NCI-H226 (cell line): ENCODE data around the gene ABCA7.
A peak's percentile ranks its signal among the peaks of the same experiment; 100 is the strongest.

Experiments
- DNase-seq: peaks from one replicate; pipeline ENCODE4 v3.0.0-alpha.2; 2015

ABCA7 gene

DNA sequence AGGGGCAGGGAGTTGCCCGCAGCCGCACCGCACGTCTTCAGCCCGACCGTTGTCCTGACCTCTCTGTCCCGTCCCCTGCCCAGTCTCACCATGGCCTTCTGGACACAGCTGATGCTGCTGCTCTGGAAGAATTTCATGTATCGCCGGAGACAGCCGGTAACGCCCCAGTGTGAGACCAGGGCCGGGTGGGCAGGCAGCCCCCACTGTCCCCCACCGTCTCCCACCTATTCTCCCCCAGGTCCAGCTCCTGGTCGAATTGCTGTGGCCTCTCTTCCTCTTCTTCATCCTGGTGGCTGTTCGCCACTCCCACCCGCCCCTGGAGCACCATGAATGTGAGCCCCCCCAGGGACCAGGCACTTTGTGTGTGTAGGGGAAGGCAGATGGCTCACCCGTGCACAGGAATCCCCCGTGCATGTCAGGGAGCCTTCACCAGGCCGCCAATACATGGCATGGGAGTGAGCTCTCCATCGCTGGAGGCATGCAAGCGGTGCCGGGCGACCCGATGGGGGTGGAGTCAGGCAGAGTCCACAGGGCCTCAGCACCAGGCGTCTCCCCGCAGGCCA lies 1.4 kb downstream of the ABCA7 start:
- no peak for DNase-seq

DNA sequence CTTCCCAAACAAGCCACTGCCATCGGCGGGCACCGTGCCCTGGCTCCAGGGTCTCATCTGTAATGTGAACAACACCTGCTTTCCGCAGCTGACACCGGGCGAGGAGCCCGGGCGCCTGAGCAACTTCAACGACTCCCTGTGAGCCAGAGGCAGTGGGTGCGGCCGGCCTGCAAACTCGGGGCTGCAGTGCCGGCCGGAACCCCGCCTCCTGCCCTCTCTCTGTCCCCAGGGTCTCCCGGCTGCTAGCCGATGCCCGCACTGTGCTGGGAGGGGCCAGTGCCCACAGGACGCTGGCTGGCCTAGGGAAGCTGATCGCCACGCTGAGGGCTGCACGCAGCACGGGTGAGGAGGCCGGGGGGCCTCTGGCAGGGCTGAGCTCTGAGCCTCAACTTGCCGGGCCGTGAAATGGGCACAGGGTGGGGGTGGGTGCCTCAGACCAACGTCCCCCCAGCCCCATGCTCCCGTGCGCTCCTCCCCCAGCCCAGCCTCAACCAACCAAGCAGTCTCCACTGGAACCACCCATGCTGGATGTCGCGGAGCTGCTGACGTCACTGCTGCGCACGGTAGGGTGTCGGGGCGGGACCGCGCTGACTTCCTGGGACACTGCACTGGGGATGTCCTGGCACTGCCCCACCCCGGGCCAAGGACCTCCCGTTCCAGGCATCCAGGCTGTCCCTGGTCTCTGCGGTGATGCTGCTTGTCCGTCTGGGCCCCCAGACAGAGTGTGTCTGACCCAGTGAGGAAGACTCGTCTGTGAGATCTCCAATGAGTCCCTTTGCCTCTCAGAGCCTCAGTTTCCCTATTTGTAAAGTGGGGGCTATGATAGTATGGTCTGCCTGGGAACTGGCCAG lies 2.2 kb downstream of the ABCA7 start:
- DNase-seq = peak; percentile 74

DNA sequence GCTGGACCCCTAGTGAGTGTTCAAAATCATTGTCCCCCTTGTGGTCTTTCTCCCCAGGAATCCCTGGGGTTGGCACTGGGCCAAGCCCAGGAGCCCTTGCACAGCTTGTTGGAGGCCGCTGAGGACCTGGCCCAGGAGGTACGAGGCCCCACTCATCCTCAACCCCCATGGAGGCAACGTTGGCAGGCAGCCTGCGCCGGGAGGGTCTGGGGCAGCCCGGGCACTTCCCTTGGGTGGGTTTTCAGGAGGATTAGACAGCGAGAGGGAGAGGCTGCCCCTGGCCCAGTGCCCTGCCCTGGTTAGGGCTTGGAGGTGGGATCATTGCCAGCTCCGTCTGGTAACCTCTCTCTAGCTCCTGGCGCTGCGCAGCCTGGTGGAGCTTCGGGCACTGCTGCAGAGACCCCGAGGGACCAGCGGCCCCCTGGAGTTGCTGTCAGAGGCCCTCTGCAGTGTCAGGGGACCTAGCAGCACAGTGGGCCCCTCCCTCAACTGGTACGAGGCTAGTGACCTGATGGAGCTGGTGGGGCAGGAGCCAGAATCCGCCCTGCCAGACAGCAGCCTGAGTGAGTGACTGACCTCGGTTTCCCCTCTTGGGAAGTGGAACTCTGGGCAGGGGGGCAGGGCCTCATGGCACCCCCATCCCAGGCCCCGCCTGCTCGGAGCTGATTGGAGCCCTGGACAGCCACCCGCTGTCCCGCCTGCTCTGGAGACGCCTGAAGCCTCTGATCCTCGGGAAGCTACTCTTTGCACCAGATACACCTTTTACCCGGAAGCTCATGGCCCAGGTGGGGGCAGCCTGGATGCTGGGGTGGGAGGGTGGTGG lies 3.0 kb downstream of the ABCA7 start:
- DNase-seq = no peak

DNA sequence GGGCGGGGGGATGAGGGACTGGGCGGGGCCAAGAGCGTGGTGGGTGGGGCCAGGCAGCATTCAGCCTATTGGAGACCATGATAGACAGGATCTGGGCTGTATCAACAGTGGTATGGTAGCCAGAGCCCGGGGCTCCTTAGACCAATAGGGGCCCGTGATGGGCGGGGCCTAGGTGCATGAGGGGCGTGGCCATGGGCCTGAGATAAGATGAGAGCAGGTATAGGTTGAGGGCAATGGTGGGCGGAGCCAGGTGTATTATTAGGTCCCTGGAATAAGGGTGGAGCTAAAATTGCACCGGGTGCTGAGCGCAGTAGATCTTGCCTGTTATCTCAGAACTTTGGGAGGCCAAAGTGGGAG lies 5.3 kb downstream of the ABCA7 start:
- peak; percentile 56 for DNase-seq

DNA sequence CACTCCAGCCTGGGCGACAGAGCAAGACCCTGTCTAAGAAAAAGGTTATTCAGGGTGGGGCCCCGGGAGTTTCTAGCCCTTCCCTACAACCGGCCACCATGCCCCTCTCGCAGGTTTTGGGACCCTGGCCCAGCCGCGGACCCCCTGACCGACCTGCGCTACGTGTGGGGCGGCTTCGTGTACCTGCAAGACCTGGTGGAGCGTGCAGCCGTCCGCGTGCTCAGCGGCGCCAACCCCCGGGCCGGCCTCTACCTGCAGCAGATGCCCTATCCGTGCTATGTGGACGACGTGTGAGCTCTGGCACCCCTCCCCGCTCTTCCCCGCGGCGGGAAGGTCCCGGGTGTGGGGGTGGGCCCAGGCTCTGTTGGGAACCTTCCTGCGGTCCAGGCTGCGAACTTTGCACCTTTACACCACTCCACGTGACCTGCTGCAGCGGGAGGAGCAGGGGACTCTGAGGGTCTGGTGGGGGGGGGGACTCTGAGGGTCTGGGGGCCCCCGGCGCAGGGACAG lies 6.3 kb downstream of the ABCA7 start:
- DNase-seq = no peak

DNA sequence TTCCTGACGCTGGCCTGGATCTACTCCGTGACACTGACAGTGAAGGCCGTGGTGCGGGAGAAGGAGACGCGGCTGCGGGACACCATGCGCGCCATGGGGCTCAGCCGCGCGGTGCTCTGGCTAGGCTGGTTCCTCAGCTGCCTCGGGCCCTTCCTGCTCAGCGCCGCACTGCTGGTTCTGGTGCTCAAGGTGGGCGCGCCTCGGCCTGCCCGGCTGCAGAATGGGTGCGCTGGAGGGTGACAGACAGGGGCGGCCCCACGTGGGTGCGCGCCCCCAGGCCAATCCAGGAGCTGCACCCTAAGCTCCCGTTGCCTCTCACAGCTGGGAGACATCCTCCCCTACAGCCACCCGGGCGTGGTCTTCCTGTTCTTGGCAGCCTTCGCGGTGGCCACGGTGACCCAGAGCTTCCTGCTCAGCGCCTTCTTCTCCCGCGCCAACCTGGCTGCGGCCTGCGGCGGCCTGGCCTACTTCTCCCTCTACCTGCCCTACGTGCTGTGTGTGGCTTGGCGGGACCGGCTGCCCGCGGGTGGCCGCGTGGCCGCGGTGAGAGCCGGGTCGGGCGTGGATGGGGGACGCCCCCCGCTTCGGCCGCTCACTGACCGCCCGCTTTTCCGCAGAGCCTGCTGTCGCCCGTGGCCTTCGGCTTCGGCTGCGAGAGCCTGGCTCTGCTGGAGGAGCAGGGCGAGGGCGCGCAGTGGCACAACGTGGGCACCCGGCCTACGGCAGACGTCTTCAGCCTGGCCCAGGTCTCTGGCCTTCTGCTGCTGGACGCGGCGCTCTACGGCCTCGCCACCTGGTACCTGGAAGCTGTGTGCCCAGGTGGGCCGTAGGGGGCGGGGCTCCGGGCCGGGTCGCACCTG lies 7.2 kb downstream of the ABCA7 start:
- DNase-seq = no peak

DNA sequence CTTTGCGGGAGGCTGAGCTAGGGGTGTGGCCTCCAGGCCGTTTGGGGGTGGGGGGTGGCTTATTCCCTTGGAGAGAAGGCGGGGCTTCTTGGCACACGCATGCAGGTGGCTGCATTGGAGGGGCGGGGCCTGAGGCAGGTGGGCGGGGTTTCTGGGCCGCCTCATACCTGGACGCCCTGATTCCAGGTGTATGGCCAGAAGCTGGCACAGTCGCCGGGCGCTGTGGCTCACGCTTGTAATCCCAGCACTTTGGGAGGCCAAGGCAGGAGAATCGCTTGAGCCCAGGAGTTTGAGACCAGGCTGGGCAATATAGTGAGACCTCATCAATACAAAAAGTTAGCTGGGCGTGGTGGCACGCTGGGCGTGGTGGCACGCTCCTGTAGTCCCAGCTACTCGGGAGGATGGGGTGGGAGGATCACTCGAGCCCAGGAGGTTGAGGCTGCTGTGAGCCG lies 7.8 kb downstream of the ABCA7 start:
- DNase-seq = no peak

DNA sequence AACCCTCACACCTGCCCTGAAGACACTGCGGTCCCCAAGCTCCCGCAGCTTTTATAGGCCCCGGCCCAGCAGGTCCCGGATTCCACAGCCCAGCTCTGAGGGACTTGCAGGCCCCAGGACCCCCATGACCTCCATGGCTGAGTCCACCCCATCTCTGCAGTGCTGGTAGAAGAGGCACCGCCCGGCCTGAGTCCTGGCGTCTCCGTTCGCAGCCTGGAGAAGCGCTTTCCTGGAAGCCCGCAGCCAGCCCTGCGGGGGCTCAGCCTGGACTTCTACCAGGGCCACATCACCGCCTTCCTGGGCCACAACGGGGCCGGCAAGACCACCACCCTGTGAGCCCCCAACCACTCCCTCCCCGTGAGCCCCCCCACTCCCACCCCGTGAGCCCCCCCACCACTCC lies 9.2 kb downstream of the ABCA7 start:
- no peak for DNase-seq

DNA sequence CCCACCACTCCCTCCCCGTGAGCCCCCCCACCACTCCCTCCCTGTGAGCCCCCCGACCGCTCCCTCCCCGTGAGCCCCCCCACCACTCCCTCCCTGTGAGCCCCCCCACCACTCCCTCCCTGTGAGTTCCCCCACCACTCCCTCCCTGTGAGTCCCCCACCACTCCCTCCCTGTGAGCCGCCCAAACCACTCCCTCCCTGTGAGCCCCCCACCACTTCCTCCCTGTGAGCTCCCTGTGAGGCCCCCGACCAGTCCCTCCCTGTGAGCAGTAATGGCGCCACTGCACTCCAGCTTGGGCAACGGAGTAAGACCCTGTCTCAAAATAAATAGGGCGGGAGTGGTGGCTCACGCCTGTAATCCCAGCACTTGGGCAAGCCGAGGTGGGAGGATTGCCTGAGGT lies 9.9 kb downstream of the ABCA7 start:
- DNase-seq = no peak

DNA sequence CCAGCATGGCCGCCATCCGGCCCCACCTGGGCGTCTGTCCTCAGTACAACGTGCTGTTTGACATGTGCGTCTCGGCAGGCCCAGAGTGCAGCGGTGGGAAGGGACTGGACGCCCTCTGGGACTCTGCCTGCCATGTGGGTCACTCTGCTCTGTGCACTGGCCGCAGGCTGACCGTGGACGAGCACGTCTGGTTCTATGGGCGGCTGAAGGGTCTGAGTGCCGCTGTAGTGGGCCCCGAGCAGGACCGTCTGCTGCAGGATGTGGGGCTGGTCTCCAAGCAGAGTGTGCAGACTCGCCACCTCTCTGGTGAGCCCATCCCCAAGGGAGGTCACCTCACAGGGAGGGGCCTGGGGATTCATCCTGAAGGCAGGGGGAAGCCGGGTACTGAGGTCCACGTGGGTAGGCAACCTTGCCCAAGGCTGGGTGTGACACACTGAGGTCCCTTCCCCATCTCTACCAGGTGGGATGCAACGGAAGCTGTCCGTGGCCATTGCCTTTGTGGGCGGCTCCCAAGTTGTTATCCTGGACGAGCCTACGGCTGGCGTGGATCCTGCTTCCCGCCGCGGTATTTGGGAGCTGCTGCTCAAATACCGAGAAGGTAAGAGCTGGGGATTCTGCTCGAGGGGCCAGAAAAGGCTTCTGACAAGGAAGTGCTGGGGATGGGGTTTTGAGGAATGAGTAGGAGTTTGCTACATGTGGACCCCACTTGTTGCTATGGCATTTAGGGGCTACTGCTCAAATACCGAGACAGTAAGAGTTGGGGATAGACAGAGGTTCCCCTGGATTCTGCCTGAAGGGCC lies 11.3 kb downstream of the ABCA7 start:
- DNase-seq = no peak

DNA sequence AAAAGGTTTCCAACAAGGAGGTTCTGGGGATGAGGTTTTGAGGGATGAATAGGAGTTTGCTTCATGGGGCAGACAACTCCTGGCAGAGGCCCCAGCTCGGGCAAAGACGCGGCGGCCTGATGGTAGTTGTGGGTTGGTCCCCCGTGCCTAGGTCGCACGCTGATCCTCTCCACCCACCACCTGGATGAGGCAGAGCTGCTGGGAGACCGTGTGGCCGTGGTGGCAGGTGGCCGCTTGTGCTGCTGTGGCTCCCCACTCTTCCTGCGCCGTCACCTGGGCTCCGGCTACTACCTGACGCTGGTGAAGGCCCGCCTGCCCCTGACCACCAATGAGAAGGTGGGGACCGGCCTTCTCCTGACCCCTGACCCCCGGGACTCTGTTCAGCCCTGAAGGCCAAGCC lies 11.9 kb downstream of the ABCA7 start:
- no peak for DNase-seq

DNA sequence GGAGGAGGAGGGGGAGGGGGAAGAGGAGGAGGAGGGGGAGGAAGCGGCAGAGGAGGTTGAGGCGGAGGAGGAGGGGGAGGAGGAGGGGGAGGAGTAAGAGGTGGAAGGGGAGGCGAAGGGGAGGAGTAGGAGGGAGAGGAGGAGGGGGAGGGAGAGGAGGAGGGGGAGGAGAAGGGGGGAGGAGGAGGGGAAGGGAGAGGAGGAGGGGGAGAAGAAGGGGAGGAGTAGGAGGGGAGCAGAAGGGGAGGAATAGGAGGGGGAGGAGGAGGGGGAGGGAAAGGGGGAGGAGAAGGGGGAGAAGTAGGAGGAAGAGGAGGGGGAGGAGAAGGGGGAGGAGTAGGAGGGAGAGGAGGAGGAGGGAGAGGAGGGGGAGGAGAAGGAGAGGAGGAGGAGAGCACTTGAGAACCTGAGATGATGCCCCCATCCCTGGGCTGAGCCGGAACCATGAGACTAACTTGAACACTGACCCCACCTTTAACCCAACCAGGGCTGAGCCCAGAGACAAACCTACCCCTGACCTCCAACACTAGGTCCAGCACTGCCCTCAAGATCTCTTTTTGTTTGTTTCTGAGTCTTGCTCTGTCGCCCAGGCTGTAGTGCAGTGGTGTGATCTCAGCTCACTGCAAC lies 12.6 kb downstream of the ABCA7 start:
- no peak for DNase-seq

DNA sequence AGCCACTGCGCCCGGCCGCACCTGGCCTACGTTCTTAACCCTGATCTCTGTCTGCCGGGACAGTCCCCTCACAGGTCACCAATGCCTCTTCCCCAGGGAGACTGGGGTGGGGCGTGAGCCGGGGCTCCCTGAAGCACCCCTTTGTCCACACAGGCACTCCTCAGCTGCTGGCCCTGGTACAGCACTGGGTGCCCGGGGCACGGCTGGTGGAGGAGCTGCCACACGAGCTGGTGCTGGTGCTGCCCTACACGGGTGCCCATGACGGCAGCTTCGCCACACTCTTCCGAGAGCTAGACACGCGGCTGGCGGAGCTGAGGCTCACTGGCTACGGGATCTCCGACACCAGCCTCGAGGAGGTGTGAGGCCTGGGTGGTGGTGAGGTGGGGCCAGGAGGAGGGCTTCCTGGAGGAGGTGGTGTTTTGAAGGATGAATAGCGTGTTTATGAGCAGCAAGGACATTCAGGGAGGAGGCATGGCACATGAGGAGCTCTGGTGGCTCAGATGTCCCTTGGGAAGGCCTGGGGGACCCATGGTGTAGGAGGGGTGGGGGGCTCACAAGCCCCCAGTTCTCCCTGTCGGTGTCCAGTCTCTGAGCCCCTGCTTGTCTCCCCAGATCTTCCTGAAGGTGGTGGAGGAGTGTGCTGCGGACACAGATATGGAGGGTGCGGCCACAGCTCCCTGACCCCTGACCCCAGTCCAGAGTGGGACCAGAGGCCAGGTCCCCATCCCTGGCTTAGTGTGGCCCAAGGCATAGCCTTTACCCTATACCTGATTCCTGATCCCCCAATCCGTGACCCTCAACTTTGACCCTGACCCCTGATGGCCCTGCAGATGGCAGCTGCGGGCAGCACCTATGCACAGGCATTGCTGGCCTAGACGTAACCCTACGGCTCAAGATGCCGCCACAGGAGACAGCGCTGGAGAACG lies 13.5 kb downstream of the ABCA7 start:
- DNase-seq = no peak

DNA sequence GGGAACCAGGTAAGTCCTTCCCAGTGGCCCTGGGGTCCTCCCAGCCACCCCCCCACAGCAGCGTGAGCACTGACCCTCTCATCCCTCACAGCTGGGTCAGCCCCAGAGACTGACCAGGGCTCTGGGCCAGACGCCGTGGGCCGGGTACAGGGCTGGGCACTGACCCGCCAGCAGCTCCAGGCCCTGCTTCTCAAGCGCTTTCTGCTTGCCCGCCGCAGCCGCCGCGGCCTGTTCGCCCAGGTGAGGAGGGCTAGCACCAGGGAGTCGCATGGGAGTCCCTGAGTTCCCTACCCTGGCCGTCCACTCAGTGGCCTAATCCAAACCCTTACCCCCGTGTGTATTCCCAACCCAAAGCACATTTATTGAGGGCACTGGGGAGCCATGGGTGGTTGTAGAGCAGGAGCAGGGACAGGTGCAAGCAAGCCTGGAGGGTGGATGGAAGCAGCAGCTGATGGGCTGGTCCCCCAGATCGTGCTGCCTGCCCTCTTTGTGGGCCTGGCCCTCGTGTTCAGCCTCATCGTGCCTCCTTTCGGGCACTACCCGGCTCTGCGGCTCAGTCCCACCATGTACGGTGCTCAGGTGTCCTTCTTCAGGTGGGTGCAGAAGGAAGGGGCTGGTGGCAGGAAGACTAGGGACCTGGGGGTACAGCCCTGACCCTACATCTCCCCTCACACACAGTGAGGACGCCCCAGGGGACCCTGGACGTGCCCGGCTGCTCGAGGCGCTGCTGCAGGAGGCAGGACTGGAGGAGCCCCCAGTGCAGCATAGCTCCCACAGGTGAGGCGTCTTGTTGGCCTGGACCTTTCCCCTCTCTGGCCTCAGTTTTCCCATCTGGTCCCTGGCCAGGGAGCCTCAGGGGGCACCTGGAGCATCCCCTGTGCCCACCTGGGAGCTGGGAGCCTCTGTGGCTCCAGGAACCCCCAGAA lies 14.5 kb downstream of the ABCA7 start:
- DNase-seq = no peak

DNA sequence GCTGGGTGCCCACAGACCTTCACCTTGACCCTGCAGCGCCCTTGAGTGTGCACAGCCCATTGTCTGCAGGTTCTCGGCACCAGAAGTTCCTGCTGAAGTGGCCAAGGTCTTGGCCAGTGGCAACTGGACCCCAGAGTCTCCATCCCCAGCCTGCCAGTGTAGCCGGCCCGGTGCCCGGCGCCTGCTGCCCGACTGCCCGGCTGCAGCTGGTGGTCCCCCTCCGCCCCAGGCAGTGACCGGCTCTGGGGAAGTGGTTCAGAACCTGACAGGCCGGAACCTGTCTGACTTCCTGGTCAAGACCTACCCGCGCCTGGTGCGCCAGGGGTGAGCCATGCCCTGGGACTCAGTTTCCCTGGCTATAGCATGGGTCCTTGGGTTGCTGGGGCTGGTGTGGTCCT lies 15.1 kb downstream of the ABCA7 start:
- no peak for DNase-seq

DNA sequence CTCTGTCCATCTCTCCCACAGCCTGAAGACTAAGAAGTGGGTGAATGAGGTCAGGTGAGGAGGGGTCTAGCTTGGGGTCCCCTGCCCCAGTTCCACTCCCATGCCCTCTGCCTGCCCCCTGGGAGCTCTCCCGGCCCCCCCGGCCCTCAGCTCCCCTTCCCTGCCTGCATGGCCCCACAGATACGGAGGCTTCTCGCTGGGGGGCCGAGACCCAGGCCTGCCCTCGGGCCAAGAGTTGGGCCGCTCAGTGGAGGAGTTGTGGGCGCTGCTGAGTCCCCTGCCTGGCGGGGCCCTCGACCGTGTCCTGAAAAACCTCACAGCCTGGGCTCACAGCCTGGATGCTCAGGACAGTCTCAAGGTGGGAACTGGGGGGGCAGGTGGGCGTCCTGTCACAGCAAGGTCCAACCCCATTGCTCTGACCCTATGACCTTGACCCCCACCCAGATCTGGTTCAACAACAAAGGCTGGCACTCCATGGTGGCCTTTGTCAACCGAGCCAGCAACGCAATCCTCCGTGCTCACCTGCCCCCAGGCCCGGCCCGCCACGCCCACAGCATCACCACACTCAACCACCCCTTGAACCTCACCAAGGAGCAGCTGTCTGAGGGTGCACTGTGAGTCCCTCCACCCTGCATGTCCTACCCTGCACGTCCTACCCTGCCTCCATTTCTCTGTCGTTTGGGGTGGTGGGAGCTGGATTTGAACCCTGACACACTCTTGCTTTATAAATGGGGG lies 16.1 kb downstream of the ABCA7 start:
- DNase-seq = no peak

DNA sequence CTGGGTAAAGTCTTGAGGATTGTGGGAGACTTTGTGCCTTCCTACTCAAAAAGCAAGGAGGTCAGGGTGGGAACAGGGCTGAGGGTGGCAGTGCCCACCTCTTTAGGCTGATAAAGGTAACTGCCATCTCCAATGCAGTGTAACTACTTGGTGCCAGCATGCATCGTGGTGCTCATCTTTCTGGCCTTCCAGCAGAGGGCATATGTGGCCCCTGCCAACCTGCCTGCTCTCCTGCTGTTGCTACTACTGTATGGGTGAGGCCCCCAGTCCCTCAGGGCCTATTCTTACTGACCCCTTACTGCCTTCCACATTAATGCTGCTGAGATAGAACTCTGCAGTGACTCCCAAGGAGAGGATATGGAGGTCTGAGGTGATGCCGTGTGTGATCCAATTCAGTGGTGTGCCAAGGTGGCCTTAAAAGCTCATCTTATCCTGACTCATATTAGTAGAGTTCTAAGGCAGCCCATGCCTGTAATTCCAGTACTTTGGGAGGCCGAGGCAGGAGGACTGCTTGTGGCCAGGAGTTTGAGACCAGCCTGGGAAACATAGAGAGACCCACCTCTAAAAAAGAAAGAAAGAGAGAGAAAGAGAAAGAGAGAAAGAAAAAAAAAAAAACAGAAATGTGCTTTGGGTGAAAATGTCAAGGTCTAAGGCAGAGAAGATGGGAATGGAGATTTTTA lies 17.4 kb downstream of the ABCA7 start:
- DNase-seq = no peak

DNA sequence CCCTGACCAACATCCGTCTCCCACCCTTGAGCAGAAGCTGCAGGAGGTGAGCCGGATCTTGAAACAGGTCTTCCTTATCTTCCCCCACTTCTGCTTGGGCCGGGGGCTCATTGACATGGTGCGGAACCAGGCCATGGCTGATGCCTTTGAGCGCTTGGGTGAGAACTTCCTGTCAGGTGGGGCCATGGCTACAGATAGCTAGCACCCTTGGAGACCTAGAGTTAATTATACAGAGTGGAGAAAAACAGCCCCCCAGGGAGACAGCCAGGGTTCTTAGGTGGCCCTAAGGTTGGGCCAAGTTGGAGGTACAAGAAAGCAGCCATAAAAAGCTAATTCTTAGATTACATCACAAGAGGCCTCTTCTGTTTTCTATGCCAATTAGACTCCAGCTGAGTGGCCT lies 18.2 kb downstream of the ABCA7 start:
- no peak for DNase-seq
